NCI-H2171 treated with DMSO at 0.1 percent for 48 hours (cell line): ENCODE measurements around the gene DPP6.
A peak's percentile ranks its signal among the peaks of the same experiment; 100 is the strongest.

ENCODE experiments used
- DNase-seq: peaks from one replicate; lab custom pipeline; 2025; lab: John Stamatoyannopoulos, UW

Gene DPP6

GRCh38 chr7:154827007-154827406 lies 774.8 kb downstream of the DPP6 start:
- DNase-seq = no peak

- DNase-seq = no peak
Measured at GRCh38 chr7:154832557-154833138, 780.5 kb downstream of the DPP6 start.

DNA sequence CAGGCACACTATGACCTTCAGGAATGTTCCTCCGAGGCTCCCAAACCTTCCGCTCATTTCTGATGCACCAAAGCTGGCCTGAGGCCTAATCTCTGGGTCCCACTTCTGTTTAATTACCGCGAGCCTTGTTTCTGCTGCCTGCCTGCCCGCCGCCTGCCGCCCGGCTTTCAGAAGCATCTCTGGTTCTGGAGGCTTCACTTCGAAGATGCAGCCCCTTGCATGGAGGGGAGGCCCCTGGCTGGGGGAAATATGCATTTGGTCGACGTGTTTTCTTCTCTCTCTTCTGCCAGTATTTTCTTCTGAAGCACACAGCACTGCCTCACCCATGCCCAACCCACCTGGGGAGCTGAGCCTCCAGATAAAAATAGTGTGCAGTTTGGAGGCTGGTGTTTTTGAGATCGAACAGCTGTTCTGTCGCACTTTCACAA lies 783.8 kb downstream of the DPP6 start:
- DNase-seq = no peak

DNA sequence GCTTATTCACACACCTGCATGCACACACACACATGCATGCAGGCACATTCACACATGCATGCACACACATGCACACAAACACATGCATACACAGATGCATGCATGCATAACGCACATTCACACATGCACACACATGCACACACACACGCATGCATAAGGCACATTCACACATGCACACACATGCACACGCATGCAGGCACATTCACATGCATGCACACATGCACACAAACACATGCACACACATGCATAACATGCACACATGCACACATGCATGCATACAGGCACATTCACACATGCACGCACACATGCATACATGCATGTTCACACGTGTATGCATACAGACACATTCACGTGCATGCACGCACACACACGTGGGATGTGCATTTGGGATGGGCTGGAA lies 784.9 kb downstream of the DPP6 start:
- DNase-seq = no peak

GRCh38 chr7:154837622-154838021 lies 785.4 kb downstream of the DPP6 start:
- DNase-seq = no peak

- DNase-seq = no peak
Measured at GRCh38 chr7:154840086-154840485, 787.9 kb downstream of the DPP6 start.

GRCh38 chr7:154841731-154842331 lies 789.6 kb downstream of the DPP6 start:
- DNase-seq = peak; percentile 10

GRCh38 chr7:154842591-154842990 lies 790.4 kb downstream of the DPP6 start:
- no peak for DNase-seq

DNA sequence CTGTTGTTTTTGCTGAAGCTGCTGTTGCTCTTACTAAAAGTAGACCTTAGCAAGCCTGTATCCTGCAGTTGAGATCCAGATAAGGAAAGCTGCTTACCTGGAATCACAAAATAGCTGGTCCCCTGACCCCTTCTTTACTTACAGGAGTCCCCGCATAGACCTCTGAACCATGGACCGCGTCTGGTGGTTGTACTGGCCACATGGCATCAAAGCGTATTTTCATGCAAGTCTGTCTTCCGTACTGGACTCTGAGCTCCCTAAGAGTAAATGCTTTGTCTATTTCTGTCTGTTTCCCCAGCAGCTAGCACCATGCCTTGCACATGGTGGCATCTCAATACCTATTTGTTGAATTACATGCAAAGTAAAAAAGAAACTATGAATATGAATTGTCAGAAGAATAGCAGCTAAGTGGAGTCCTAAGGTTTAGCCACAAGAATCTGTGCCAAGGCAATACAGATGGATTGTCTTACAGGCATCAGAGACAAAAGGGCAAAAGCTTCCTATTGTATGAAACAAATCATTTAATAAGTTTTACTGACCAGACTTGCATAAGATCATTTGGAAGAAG lies 791.6 kb downstream of the DPP6 start:
- no peak for DNase-seq

- DNase-seq = no peak
Measured at GRCh38 chr7:154844499-154844898, 792.3 kb downstream of the DPP6 start.

DNA sequence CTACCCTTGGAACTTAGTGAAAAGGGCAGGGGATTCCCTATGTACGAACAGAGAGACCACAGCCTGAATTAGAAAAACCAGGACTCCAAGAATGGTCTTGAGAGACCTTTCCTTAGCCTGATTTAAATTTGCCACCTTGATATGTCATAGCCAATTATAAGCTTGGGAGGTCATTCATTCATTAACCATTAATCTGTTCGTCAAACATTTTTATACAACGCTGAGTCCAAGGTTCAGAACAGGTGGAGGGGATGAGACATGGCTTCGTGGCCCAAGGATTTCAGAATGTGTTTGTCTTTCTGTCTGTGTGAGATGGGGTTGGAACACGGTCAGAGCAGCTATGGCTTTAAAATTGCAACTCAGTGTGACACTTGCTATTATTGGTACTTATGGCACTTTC lies 792.8 kb downstream of the DPP6 start:
- DNase-seq = no peak

GRCh38 chr7:154848464-154848863 lies 796.3 kb downstream of the DPP6 start:
- DNase-seq = no peak

DNA sequence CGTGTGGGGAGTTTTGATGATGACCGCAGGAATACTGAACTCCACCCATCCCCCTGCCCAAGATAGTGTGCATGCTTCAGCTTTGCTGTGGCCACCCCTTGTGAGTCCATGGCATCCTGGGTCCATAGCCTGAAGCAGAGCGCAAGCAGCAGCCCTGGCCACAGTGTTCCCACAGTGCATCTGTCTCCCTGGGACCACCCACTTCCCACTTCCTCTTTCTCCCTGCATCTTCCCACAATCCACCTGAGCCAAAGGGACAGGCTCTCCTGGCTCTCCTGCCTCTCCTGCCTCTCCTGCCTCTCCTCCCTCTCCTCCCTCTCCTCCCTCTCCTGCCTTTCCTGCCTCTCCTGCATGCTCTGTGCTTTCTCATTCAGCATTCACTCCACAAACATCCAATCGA lies 800.0 kb downstream of the DPP6 start:
- no peak for DNase-seq

- no peak for DNase-seq
Measured at GRCh38 chr7:154853063-154853726, 801.0 kb downstream of the DPP6 start.

- DNase-seq = no peak
Measured at GRCh38 chr7:154853727-154854095, 801.5 kb downstream of the DPP6 start.

DNA sequence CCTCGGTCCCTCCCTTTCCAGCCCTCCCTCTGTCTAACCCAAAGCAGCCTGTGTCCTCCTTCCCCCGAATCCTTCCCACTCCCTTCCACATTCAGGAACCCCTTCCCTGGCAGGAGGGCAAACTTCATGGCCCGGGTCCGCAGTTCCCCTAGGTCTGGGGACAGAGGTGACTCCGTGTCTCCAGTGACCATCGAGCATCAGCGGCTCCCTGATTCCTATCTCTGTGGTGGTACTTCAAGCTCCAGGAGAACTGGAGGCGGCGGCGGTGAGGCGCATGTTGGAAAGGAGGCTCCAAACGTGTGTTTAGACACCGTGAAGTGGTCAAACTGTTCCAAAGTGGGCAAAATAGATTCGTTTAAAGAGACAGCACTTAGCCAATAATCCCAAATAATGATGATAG lies 802.6 kb downstream of the DPP6 start:
- DNase-seq = no peak

GRCh38 chr7:154855366-154855765 lies 803.2 kb downstream of the DPP6 start:
- no peak for DNase-seq

- no peak for DNase-seq
Measured at GRCh38 chr7:154856733-154857132, 804.5 kb downstream of the DPP6 start.

GRCh38 chr7:154857240-154857639 lies 805.0 kb downstream of the DPP6 start:
- no peak for DNase-seq

GRCh38 chr7:154857728-154858681 lies 805.8 kb downstream of the DPP6 start:
- no peak for DNase-seq

DNA sequence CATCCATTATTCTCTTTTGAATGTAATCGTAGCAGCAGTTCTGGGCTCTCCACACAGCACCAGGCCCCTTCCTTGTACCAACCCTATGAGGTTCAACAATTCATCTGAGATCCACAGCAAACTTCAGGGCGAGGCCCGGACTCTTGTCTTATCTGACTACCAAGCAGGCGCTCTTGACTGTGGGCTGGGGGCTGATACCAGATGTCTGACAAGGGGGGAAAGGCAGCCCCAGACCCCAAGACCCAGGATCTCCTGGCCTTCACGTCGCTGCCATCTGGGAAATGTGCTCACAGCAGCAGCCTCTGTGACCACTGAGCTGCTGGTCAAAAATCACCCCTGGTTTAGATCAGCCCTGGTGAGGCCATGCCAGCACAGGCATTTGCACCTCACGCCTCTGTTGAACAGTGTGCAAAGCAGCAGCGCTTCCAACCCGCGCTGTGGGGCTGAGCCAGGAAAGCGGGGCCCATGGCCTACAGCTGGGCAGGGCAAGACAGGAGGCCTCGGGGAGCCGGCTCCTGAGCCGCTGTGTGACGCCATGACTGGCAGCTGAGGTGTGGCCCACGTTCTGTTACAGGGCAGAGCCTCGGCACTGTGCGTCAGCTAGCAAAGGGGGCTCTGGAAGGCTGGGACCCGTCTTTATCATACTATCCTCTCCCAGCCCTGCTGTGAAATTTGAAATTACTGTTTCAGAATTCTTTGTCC lies 806.8 kb downstream of the DPP6 start:
- DNase-seq = no peak
